IMR-90 (cell line): ENCODE results near the gene PAM. TPM values are rescaled to one million over a fixed set of nuclear protein-coding genes. Genes with fewer than 3 reads are reported as not detected.

Experiments
- ATAC-seq: fragments of 200-7000 bp; cut with Tn5 transposase; 2 replicates; pipeline ENCODE4 v1.9.1; 2020; ENCODE audit warnings: low read depth, mild to moderate bottlenecking, moderate library complexity
- BruUV-seq: library from RNA; stranded (reverse); fragments of 400-500 nt; replicated peaks from 2 replicates; lab custom pipeline; 2021; lab: Mats Ljungman, UMichigan
- CTCF ChIA-PET: fragments of 300-600 bp; formaldehyde crosslinking; extraction: SDS; loops from one replicate; lab custom pipeline; 2021; ENCODE audit warnings: antibody characterized with exemption; lab: Yijun Ruan, JAX
- POLR2A ChIA-PET: fragments of 300-600 bp; sonication (Branson Sonifier 250); formaldehyde crosslinking; loops from one replicate; lab custom pipeline; 2022; ENCODE audit warnings: antibody characterized with exemption; ENCODE audit not compliant: unreplicated experiment; lab: Charles Lee
- DNase-seq: peaks from one replicate; pipeline ENCODE4 v3.0.0; 2013
- H2AFZ ChIP-seq: replicated peaks from 2 replicates; pipeline ENCODE3; 2013; ENCODE audit warnings: low read length, mild to moderate bottlenecking; ENCODE audit not compliant: poor library complexity
- H2AK5ac ChIP-seq: 2 replicates; pipeline ENCODE4 v1.6.1; 2013; ENCODE audit warnings: low read depth, low read length, inconsistent platforms
- H2AK9ac ChIP-seq: replicated peaks from 2 replicates; pipeline ENCODE3; 2013; ENCODE audit warnings: mild to moderate bottlenecking, low read depth, low read length, moderate library complexity; ENCODE audit not compliant: poor library complexity
- H2BK120ac ChIP-seq: 2 replicates; pipeline ENCODE4 v1.6.1; 2013; ENCODE audit warnings: low read depth, low read length, inconsistent platforms
- H2BK15ac ChIP-seq: 3 replicates; pipeline ENCODE4 v1.6.1; 2013; ENCODE audit warnings: low read depth, low read length, inconsistent platforms
- H2BK20ac ChIP-seq: 2 replicates; pipeline ENCODE4 v1.6.1; 2013; ENCODE audit warnings: low read depth, mild to moderate bottlenecking, inconsistent platforms, low read length, moderate library complexity
- H2BK5ac ChIP-seq: 2 replicates; pipeline ENCODE4 v1.6.1; 2013; ENCODE audit warnings: mild to moderate bottlenecking, low read depth, low read length, inconsistent platforms; ENCODE audit not compliant: poor library complexity, severe bottlenecking
- H3K14ac ChIP-seq: replicated peaks from 2 replicates; pipeline ENCODE4 v1.6.1; 2013; ENCODE audit warnings: low read depth, low read length, inconsistent platforms
- H3K18ac ChIP-seq: 2 replicates; pipeline ENCODE4 v1.6.1; 2013; ENCODE audit warnings: low read depth, low read length, control low read depth
- H3K23ac ChIP-seq: 2 replicates; pipeline ENCODE4 v1.6.1; 2013; ENCODE audit warnings: low read depth, low read length, inconsistent platforms
- H3K27ac ChIP-seq: 2 replicates; pipeline ENCODE4 v1.5.1; 2013; ENCODE audit warnings: mild to moderate bottlenecking, control low read depth, low read length; ENCODE audit not compliant: insufficient read depth
- H3K27me3 ChIP-seq: 2 replicates; pipeline ENCODE4 v1.6.1; 2013; ENCODE audit warnings: low read length; ENCODE audit not compliant: control insufficient read depth, insufficient read depth
- H3K36me3 ChIP-seq: 2 replicates; pipeline ENCODE4 v1.6.1; 2013; ENCODE audit warnings: low read length, mixed read lengths; ENCODE audit not compliant: control insufficient read depth, insufficient read depth
- H3K4ac ChIP-seq: 2 replicates; pipeline ENCODE4 v1.6.1; 2013; ENCODE audit warnings: low read depth, low read length, inconsistent platforms
- H3K4me1 ChIP-seq: 2 replicates; pipeline ENCODE4 v1.6.1; 2013; ENCODE audit warnings: low read length, mixed read lengths; ENCODE audit not compliant: control insufficient read depth, insufficient read depth
- H3K4me2 ChIP-seq: 2 replicates; pipeline ENCODE4 v1.6.1; 2013; ENCODE audit warnings: low read depth, mild to moderate bottlenecking, control low read depth, low read length, moderate library complexity
- H3K4me3 ChIP-seq: 2 replicates; pipeline ENCODE4 v1.5.1; 2013; ENCODE audit warnings: low read depth, mild to moderate bottlenecking, control low read depth, low read length, moderate library complexity; ENCODE audit not compliant: insufficient read depth
- H3K56ac ChIP-seq: 2 replicates; pipeline ENCODE4 v1.6.1; 2013; ENCODE audit warnings: low read length, inconsistent platforms; ENCODE audit not compliant: insufficient read depth; ENCODE audit errors: extremely low read depth
- H3K79me1 ChIP-seq, 2 experiments: 2 replicates each; pipeline ENCODE4 v1.6.1; 2013; ENCODE audit warnings: low read length in 2 of 2, inconsistent platforms in 1 of 2, low read depth in 1 of 2
- H3K9ac ChIP-seq: 2 replicates; pipeline ENCODE4 v1.6.1; 2013; ENCODE audit warnings: low read depth, low read length, control low read depth
- H3K9me1 ChIP-seq: 2 replicates; pipeline ENCODE4 v1.6.1; 2013; ENCODE audit warnings: low read length, inconsistent platforms; ENCODE audit not compliant: insufficient read depth
- H3K9me3 ChIP-seq: 2 replicates; pipeline ENCODE4 v1.6.1; 2013; ENCODE audit warnings: low read length; ENCODE audit not compliant: control insufficient read depth, insufficient read depth
- H4K20me1 ChIP-seq: 2 replicates; pipeline ENCODE4 v1.6.1; 2013; ENCODE audit warnings: low read length, inconsistent platforms; ENCODE audit not compliant: insufficient read depth
- H4K5ac ChIP-seq: 2 replicates; pipeline ENCODE4 v1.6.1; 2013; ENCODE audit warnings: mild to moderate bottlenecking, low read depth, low read length, control low read depth
- H4K8ac ChIP-seq, 2 experiments: 2 replicates each; pipeline ENCODE4 v1.6.1; 2013; ENCODE audit warnings: low read depth in 2 of 2, low read length in 2 of 2, control low read depth in 1 of 2, inconsistent platforms in 1 of 2
- H4K91ac ChIP-seq: 2 replicates; pipeline ENCODE4 v1.6.1; 2013; ENCODE audit warnings: low read depth, low read length, inconsistent platforms; ENCODE audit not compliant: insufficient read depth
- BHLHE40 ChIP-seq: fragments of 150-350 bp; IDR thresholded peaks from 2 replicates; pipeline ENCODE4 v1.6.1; 2016; ENCODE audit warnings: mild to moderate bottlenecking, low read depth, low read length
- CEBPB ChIP-seq: IDR thresholded peaks from 2 replicates; pipeline ENCODE4 v1.6.1; 2012; ENCODE audit warnings: low read depth, low read length, improper control_type of control experiment
- CHD1 ChIP-seq: IDR thresholded peaks from 2 replicates; pipeline ENCODE4 v1.6.1; 2012; ENCODE audit warnings: low read depth, low read length, improper control_type of control experiment
- FOS ChIP-seq: fragments of 150-350 bp; IDR thresholded peaks from 2 replicates; pipeline ENCODE4 v1.6.1; 2016; ENCODE audit warnings: low read depth, low read length
- MAFK ChIP-seq: IDR thresholded peaks from 2 replicates; pipeline ENCODE4 v1.6.1; 2012; ENCODE audit warnings: low read depth, low read length, improper control_type of control experiment
- MAZ ChIP-seq: IDR thresholded peaks from 2 replicates; pipeline ENCODE4 v1.6.1; 2012; ENCODE audit warnings: low read depth, mild to moderate bottlenecking, low read length, improper control_type of control experiment, moderate library complexity, borderline replicate concordance
- MXI1 ChIP-seq: IDR thresholded peaks from 2 replicates; pipeline ENCODE4 v1.6.1; 2012; ENCODE audit warnings: low read depth, mild to moderate bottlenecking, low read length, moderate library complexity, borderline replicate concordance
- POLR2A ChIP-seq: IDR thresholded peaks from 2 replicates; pipeline ENCODE4 v1.6.1; 2012; ENCODE audit warnings: mild to moderate bottlenecking, low read depth, low read length
- RCOR1 ChIP-seq: IDR thresholded peaks from 2 replicates; pipeline ENCODE4 v1.6.1; 2012; ENCODE audit warnings: mild to moderate bottlenecking, low read length, improper control_type of control experiment; ENCODE audit not compliant: insufficient replicate concordance
- SMC3 ChIP-seq: fragments of 150-350 bp; IDR thresholded peaks from 2 replicates; pipeline ENCODE4 v1.6.1; 2016; ENCODE audit warnings: low read depth, mild to moderate bottlenecking, antibody characterized with exemption, low read length, moderate library complexity
- WGBS, 2 experiments: methylation state at CpG; one replicate each; pipeline versions ENCODE4 v1.1.5 to v1.1.7; 2013; ENCODE audit warnings: missing lambda C conversion rate in 2 of 2; ENCODE audit not compliant: insufficient read length in 1 of 2; ENCODE audit errors: extremely low coverage in 2 of 2; 5-methylcytosine and 5-hydroxymethylcytosine counted together
- dilution Hi-C: fragments of 300-500 bp; cut with HindIII; formaldehyde crosslinking; loops from one replicate; pipeline ENCODE4 v1.14.3; 2018; ENCODE audit warnings: low sequenced_read_pairs; ENCODE audit not compliant: unreplicated experiment
- in situ Hi-C: fragments of 300-500 bp; cut with MboI; formaldehyde crosslinking; loops from 3 replicates; pipeline ENCODE4 v1.14.3; 2019; ENCODE audit warnings: low sequenced_read_pairs, inconsistent platforms, mixed read lengths
- intact Hi-C: fragments of 100-400 bp; cut with micrococcal nuclease; formaldehyde crosslinking; loops from 2 replicates; pipeline ENCODE4 v1.10.0; 2022
- polyA plus RNA-seq, 3 experiments: library from polyadenylated mRNA; depleted of rRNA; stranded (reverse); fragments of >200 nt; gene quantifications; 2 replicates each; pipeline ENCODE4 v1.2.3, GENCODE V29; 2012; ENCODE audit warnings: low replicate concordance in 1 of 3
- total RNA-seq: library from RNA; depleted of rRNA; stranded (reverse); fragments of >200 nt; gene quantifications from 2 replicates; pipeline ENCODE4 v1.2.3, GENCODE V29; 2012
- TF ChIP-seq, protein P1 (sequence below): conservative IDR thresholded peaks from 2 replicates; pipeline ENCODE4 v1.5.1; 2012; ENCODE audit warnings: mild to moderate bottlenecking, low read depth, low read length, improper control_type of control experiment
- TF ChIP-seq, protein P2 (sequence below): fragments of 150-350 bp; IDR thresholded peaks from 2 replicates; pipeline ENCODE4 v1.6.1; 2016; ENCODE audit warnings: low read depth, mild to moderate bottlenecking, low read length, moderate library complexity, borderline replicate concordance

The PAM gene
- total and polyA plus RNA-seq, 2 of the 4 experiments (the other 2 are of a cell fraction): 115 to 179 TPM

GRCh38 chr5:102716017-102716416 lies 39.1 kb upstream of the PAM start:
- ChIA-PET POLR2A (no interaction called here), CTCF (no interaction called here)
- Histone ChIP-seq H3K14ac (peak overlapping the region; percentile 17; the same call in 1 of the 2 replicates), H3K9ac (no peak overlapping the region), H3K56ac (no peak overlapping the region), H2AK5ac (peak overlapping the region; percentile 43; the same call in 1 of the 2 replicates), H3K27me3 (no peaks in the 10 kb centered on the region), H3K36me3 (no peaks in the 10 kb centered on the region), H2BK5ac (peak overlapping the region; percentile 53), H4K91ac (peak overlapping the region; percentile 46; the same call in 1 of the 2 replicates), H4K8ac (peak overlapping the region in 1 of 2 experiments; percentile 5; a peak in 1 of 4 replicates), H2BK120ac (peak overlapping the region; percentile 45), H4K20me1 (no peaks in the 10 kb centered on the region), H3K79me1 (no peaks in the 10 kb centered on the region), H3K4ac (peak overlapping the region; percentile 15; the same call in 1 of the 2 replicates), H2AK9ac (no peak overlapping the region), H2BK15ac (peak overlapping the region; percentile 41; the same call in 2 of the 3 replicates), H3K4me1 (peaks cover 11% of the 10 kb centered on the region), H3K9me3 (0 out of 2 replicates have a peak, but pooled peaks cover 4% of the 10 kb centered on the region), H3K27ac (peak overlapping the region; percentile 33; the same call in 1 of the 2 replicates), H3K23ac (no peak overlapping the region), H2BK20ac (peak overlapping the region; percentile 21), H4K5ac (peak overlapping the region; percentile 42; the same call in 1 of the 2 replicates), H3K18ac (peak overlapping the region; percentile 82), H3K4me3 (no peak overlapping the region), H2AFZ (peak overlapping the region; percentile 18), H3K4me2 (no peak overlapping the region), H3K9me1 (no peaks in the 10 kb centered on the region; the same call in 1 of the 2 replicates)
- in situ Hi-C loops (no loop called here), dilution Hi-C loops (no loop called here), intact Hi-C loops (no loop called here)
- BruUV-seq: no TSS peak
- no CpG with 5 or more reads among the region's 5 CpGs for WGBS, 2 experiments
- DNase-seq (no peak), ATAC-seq (no peak)
- TF ChIP-seq CHD1: no peak
- TF ChIP-seq SMC3: no peak
- no peak for TF ChIP-seq MXI1
- TF ChIP-seq, protein P1, sequence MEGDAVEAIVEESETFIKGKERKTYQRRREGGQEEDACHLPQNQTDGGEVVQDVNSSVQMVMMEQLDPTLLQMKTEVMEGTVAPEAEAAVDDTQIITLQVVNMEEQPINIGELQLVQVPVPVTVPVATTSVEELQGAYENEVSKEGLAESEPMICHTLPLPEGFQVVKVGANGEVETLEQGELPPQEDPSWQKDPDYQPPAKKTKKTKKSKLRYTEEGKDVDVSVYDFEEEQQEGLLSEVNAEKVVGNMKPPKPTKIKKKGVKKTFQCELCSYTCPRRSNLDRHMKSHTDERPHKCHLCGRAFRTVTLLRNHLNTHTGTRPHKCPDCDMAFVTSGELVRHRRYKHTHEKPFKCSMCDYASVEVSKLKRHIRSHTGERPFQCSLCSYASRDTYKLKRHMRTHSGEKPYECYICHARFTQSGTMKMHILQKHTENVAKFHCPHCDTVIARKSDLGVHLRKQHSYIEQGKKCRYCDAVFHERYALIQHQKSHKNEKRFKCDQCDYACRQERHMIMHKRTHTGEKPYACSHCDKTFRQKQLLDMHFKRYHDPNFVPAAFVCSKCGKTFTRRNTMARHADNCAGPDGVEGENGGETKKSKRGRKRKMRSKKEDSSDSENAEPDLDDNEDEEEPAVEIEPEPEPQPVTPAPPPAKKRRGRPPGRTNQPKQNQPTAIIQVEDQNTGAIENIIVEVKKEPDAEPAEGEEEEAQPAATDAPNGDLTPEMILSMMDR: no peak
- TF ChIP-seq CEBPB: no peak
- no peak for TF ChIP-seq FOS
- no peak for TF ChIP-seq MAFK
- TF ChIP-seq BHLHE40: no peak
- no peak for TF ChIP-seq POLR2A
- no peak for TF ChIP-seq RCOR1
- TF ChIP-seq MAZ: no peak
- TF ChIP-seq, protein P2, sequence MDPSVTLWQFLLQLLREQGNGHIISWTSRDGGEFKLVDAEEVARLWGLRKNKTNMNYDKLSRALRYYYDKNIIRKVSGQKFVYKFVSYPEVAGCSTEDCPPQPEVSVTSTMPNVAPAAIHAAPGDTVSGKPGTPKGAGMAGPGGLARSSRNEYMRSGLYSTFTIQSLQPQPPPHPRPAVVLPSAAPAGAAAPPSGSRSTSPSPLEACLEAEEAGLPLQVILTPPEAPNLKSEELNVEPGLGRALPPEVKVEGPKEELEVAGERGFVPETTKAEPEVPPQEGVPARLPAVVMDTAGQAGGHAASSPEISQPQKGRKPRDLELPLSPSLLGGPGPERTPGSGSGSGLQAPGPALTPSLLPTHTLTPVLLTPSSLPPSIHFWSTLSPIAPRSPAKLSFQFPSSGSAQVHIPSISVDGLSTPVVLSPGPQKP: no peak
